CD4-positive, CD25-positive, alpha-beta regulatory T cell (primary cell): Measurements from ENCODE around the gene BPIFB4. TPM values are rescaled to one million over a fixed set of nuclear protein-coding genes. Genes with fewer than 3 reads are reported as not detected.
A peak's percentile ranks its signal among the peaks of the same experiment; 100 is the strongest.

Experiments used
- ATAC-seq, 2 donors: fragments of 150-1000 bp; cut with Tn5 transposase; one replicate each; pipeline ENCODE4 v1.10.0; 2021; ENCODE audit warnings: low read depth in 2 of 2, moderate number of reproducible peaks in 2 of 2, moderate library complexity in 1 of 2
- DNase-seq, 3 donors: peaks; one replicate each; pipeline versions ENCODE4 v3.0.0 to v3.0.0-alpha.2; 2012 to 2022; ENCODE audit warnings: mixed read lengths in 1 of 3
- H3K27ac ChIP-seq: one replicate; pipeline ENCODE4 v1.7.0; 2013; ENCODE audit warnings: mild to moderate bottlenecking, low read length; ENCODE audit not compliant: insufficient read depth, poor library complexity, severe bottlenecking
- H3K27me3 ChIP-seq: one replicate; pipeline ENCODE4 v1.7.0; 2013; ENCODE audit warnings: low read length; ENCODE audit not compliant: control insufficient read depth, insufficient read depth
- H3K36me3 ChIP-seq: one replicate; pipeline ENCODE4 v1.7.0; 2013; ENCODE audit warnings: mild to moderate bottlenecking, low read length, moderate library complexity; ENCODE audit not compliant: control insufficient read depth, insufficient read depth
- H3K4me1 ChIP-seq: 2 replicates; pipeline ENCODE4 v1.7.0; 2013; ENCODE audit warnings: mild to moderate bottlenecking, low read length; ENCODE audit not compliant: insufficient read depth, control insufficient read depth, poor library complexity, severe bottlenecking
- H3K4me3 ChIP-seq: one replicate; pipeline ENCODE4 v1.7.0; 2013; ENCODE audit warnings: low read depth, mild to moderate bottlenecking, low read length, moderate library complexity
- H3K9me3 ChIP-seq, 2 experiments: 1 replicate in 1 of 2; 2 replicates in 1 of 2; pipeline ENCODE4 v1.7.0; 2013; ENCODE audit warnings: low read length in 2 of 2, mild to moderate bottlenecking in 1 of 2, moderate library complexity in 1 of 2; ENCODE audit not compliant: control insufficient read depth in 2 of 2
- H3K27ac Mint-ChIP-seq, 3 donors: one replicate each; pipeline ENCODE4 v1.8.0; 2020 to 2022; ENCODE audit warnings: mild to moderate bottlenecking in 3 of 3, mixed read lengths in 3 of 3, moderate library complexity in 2 of 3
- H3K27me3 Mint-ChIP-seq: one replicate; pipeline ENCODE4 v1.8.0; 2022; ENCODE audit warnings: mild to moderate bottlenecking, mixed read lengths
- H3K36me3 Mint-ChIP-seq: one replicate; pipeline ENCODE4 v1.8.0; 2020; ENCODE audit warnings: mixed read lengths
- H3K4me1 Mint-ChIP-seq, 4 donors: one replicate each; pipeline ENCODE4 v1.8.0; 2020 to 2022; ENCODE audit warnings: mixed read lengths in 4 of 4, mild to moderate bottlenecking in 1 of 4
- H3K4me3 Mint-ChIP-seq, 4 donors: one replicate each; pipeline ENCODE4 v1.8.0; 2020 to 2022; ENCODE audit warnings: mild to moderate bottlenecking in 4 of 4, mixed read lengths in 4 of 4, moderate library complexity in 3 of 4
- H3K9me3 Mint-ChIP-seq, 7 donors: one replicate each; pipeline ENCODE4 v1.8.0; 2020 to 2022; ENCODE audit warnings: mixed read lengths in 7 of 7, mild to moderate bottlenecking in 3 of 7, moderate library complexity in 2 of 7
- polyA plus RNA-seq, 4 donors: library from polyadenylated mRNA; unstranded; fragments of 300-500 nt; fragmentation: Illumina TruSeq; gene quantifications; one replicate each; pipeline ENCODE4 v1.2.3, GENCODE V29; 2021
- total RNA-seq: library from RNA; stranded (reverse); gene quantifications from one replicate; pipeline ENCODE4 v1.2.3, GENCODE V29; 2022

Gene BPIFB4
- total and polyA plus RNA-seq, 5 donors from 2014 or later: not detected

- no peaks in the 10 kb centered on the region for H3K9me3 Mint-ChIP-seq
- peaks cover 0 to 4% (median under 1%) of the 10 kb centered on the region in 4 donors for H3K4me1 Mint-ChIP-seq
- Histone ChIP-seq H3K4me1 (no peaks in the 10 kb centered on the region), H3K27me3 (no peaks in the 10 kb centered on the region), H3K4me3 (no peak overlapping the region), H3K27ac (no peak overlapping the region), H3K36me3 (no peaks in the 10 kb centered on the region), H3K9me3 (no peaks in the 10 kb centered on the region)
- ATAC-seq (no peak), DNase-seq (no peak)
- H3K27me3 Mint-ChIP-seq: no peaks in the 10 kb centered on the region
- no peaks in the 10 kb centered on the region for H3K36me3 Mint-ChIP-seq
- no peak overlapping the region for H3K27ac Mint-ChIP-seq
- no peak overlapping the region for H3K4me3 Mint-ChIP-seq
These were observed 17.2 kb upstream of the BPIFB4 start for GRCh38 chr20:33062105-33062824.

GRCh38 chr20:33062825-33063149 lies 16.7 kb upstream of the BPIFB4 start:
- Histone ChIP-seq H3K4me3 (no peak overlapping the region), H3K9me3 (no peaks in the 10 kb centered on the region), H3K27me3 (no peaks in the 10 kb centered on the region), H3K27ac (no peak overlapping the region), H3K36me3 (no peaks in the 10 kb centered on the region), H3K4me1 (no peaks in the 10 kb centered on the region)
- Mint-ChIP-seq H3K4me1 (peaks cover 0 to 9% (median under 1%) of the 10 kb centered on the region in 4 donors), H3K9me3 (no peaks in the 10 kb centered on the region), H3K27ac (no peak overlapping the region), H3K4me3 (no peak overlapping the region), H3K27me3 (no peaks in the 10 kb centered on the region), H3K36me3 (no peaks in the 10 kb centered on the region)
- no peak for DNase-seq
- no peak for ATAC-seq

- Mint-ChIP-seq H3K4me3 (no peak overlapping the region), H3K9me3 (no peaks in the 10 kb centered on the region), H3K4me1 (peaks cover 0 to 14% (median 5%) of the 10 kb centered on the region in 4 donors), H3K36me3 (no peaks in the 10 kb centered on the region), H3K27me3 (no peaks in the 10 kb centered on the region), H3K27ac (no peak overlapping the region)
- Histone ChIP-seq H3K4me1 (no peaks in the 10 kb centered on the region), H3K27ac (no peak overlapping the region), H3K4me3 (no peak overlapping the region), H3K36me3 (no peaks in the 10 kb centered on the region), H3K27me3 (no peaks in the 10 kb centered on the region), H3K9me3 (no peaks in the 10 kb centered on the region)
- no peak for ATAC-seq
- no peak for DNase-seq
These were observed 16.2 kb upstream of the BPIFB4 start for GRCh38 chr20:33063271-33063670.

GRCh38 chr20:33064572-33065287 lies 14.7 kb upstream of the BPIFB4 start:
- ATAC-seq: no peak
- no peaks in the 10 kb centered on the region for H3K9me3 Mint-ChIP-seq

GRCh38 chr20:33065785-33066184 lies 13.7 kb upstream of the BPIFB4 start:
- ATAC-seq: no peak
- no peaks in the 10 kb centered on the region for H3K4me1 ChIP-seq
- H3K4me3 Mint-ChIP-seq: no peak overlapping the region
- no peaks in the 10 kb centered on the region for H3K27me3 Mint-ChIP-seq
- H3K27ac ChIP-seq: no peak overlapping the region
- no peaks in the 10 kb centered on the region for H3K27me3 ChIP-seq
- no peaks in the 10 kb centered on the region for H3K9me3 Mint-ChIP-seq
- H3K9me3 ChIP-seq: no peaks in the 10 kb centered on the region
- H3K27ac Mint-ChIP-seq: peak overlapping the region in 2 of 3 donors; percentile 36 to 68
- no peaks in the 10 kb centered on the region for H3K36me3 Mint-ChIP-seq
- no peaks in the 10 kb centered on the region for H3K36me3 ChIP-seq
- H3K4me3 ChIP-seq: no peak overlapping the region
- H3K4me1 Mint-ChIP-seq: peaks cover 0 to 25% (median 8%) of the 10 kb centered on the region in 4 donors
- no peak for DNase-seq

More at GRCh38 chr20:33064572-33065287, 14.7 kb upstream of the BPIFB4 start:
- Histone ChIP-seq H3K9me3 (no peaks in the 10 kb centered on the region), H3K27me3 (no peaks in the 10 kb centered on the region), H3K36me3 (no peaks in the 10 kb centered on the region), H3K4me3 (no peak overlapping the region), H3K27ac (no peak overlapping the region), H3K4me1 (no peaks in the 10 kb centered on the region)
- Mint-ChIP-seq H3K36me3 (no peaks in the 10 kb centered on the region), H3K4me1 (peaks cover 0 to 22% (median 7%) of the 10 kb centered on the region in 4 donors), H3K27ac (peak overlapping the region in 2 of 3 donors; percentile 39 to 74), H3K4me3 (no peak overlapping the region), H3K27me3 (no peaks in the 10 kb centered on the region)
- no peak for DNase-seq

GRCh38 chr20:33067806-33068205 lies 11.6 kb upstream of the BPIFB4 start:
- Mint-ChIP-seq H3K27ac (peak overlapping the region in 2 of 3 donors; percentile 28 to 89), H3K36me3 (no peaks in the 10 kb centered on the region), H3K4me3 (no peak overlapping the region)

GRCh38 chr20:33068251-33068939 lies 11.0 kb upstream of the BPIFB4 start:
- Histone ChIP-seq H3K27me3 (no peaks in the 10 kb centered on the region), H3K4me1 (no peaks in the 10 kb centered on the region), H3K4me3 (no peak overlapping the region), H3K27ac (no peak overlapping the region), H3K9me3 (no peaks in the 10 kb centered on the region), H3K36me3 (no peaks in the 10 kb centered on the region)
- Mint-ChIP-seq H3K36me3 (no peaks in the 10 kb centered on the region), H3K4me1 (peaks cover 0 to 25% (median 8%) of the 10 kb centered on the region in 4 donors), H3K27ac (peak overlapping the region in 2 of 3 donors; percentile 28 to 89), H3K4me3 (no peak overlapping the region), H3K27me3 (no peaks in the 10 kb centered on the region), H3K9me3 (no peaks in the 10 kb centered on the region)
- DNase-seq (no peak), ATAC-seq (no peak)

More at GRCh38 chr20:33067806-33068205, 11.6 kb upstream of the BPIFB4 start:
- Mint-ChIP-seq H3K4me1 (peaks cover 0 to 25% (median 8%) of the 10 kb centered on the region in 4 donors), H3K9me3 (no peaks in the 10 kb centered on the region), H3K27me3 (no peaks in the 10 kb centered on the region)
- Histone ChIP-seq H3K36me3 (no peaks in the 10 kb centered on the region), H3K9me3 (no peaks in the 10 kb centered on the region), H3K4me1 (no peaks in the 10 kb centered on the region), H3K4me3 (no peak overlapping the region), H3K27ac (no peak overlapping the region), H3K27me3 (no peaks in the 10 kb centered on the region)
- ATAC-seq (no peak), DNase-seq (no peak)
